Adipose tissue (tissue), 3 donors: Measurements from ENCODE around the gene TAF6L. TPM values are rescaled to one million over a fixed set of nuclear protein-coding genes. Genes with fewer than 3 reads are reported as not detected.
"Not testable (repeated sequence)": the region's sequence is repeated elsewhere in the genome, so short reads cannot be mapped to it uniquely, and the experiment has no call there.

Experiments used
- H3K27ac ChIP-seq: one replicate; pipeline ENCODE4 v1.5.1; 2013; ENCODE audit warnings: low read depth, low read length
- WGBS, 3 donors: extraction: QIAGEN DNeasy Blood & Tissue Kit; methylation state at CpG; one replicate each; pipeline ENCODE4 v1.1.7; 2013; 5-methylcytosine and 5-hydroxymethylcytosine counted together
- polyA plus RNA-seq, 3 donors: library from polyadenylated mRNA; stranded (reverse); fragments of 200-250 nt; gene quantifications; one replicate each; pipeline ENCODE4 v1.2.3, GENCODE V29; 2013
- donor health status: healthy with polysubstance abuse.
- donor health status: Bipolar disorder and iron deficiency.
- donor health status: healthy.

Gene TAF6L, protein sequence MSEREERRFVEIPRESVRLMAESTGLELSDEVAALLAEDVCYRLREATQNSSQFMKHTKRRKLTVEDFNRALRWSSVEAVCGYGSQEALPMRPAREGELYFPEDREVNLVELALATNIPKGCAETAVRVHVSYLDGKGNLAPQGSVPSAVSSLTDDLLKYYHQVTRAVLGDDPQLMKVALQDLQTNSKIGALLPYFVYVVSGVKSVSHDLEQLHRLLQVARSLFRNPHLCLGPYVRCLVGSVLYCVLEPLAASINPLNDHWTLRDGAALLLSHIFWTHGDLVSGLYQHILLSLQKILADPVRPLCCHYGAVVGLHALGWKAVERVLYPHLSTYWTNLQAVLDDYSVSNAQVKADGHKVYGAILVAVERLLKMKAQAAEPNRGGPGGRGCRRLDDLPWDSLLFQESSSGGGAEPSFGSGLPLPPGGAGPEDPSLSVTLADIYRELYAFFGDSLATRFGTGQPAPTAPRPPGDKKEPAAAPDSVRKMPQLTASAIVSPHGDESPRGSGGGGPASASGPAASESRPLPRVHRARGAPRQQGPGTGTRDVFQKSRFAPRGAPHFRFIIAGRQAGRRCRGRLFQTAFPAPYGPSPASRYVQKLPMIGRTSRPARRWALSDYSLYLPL
- 10 to 100 TPM; 13.1 to 18.2 (median 14.7) TPM for polyA plus RNA-seq

DNA sequence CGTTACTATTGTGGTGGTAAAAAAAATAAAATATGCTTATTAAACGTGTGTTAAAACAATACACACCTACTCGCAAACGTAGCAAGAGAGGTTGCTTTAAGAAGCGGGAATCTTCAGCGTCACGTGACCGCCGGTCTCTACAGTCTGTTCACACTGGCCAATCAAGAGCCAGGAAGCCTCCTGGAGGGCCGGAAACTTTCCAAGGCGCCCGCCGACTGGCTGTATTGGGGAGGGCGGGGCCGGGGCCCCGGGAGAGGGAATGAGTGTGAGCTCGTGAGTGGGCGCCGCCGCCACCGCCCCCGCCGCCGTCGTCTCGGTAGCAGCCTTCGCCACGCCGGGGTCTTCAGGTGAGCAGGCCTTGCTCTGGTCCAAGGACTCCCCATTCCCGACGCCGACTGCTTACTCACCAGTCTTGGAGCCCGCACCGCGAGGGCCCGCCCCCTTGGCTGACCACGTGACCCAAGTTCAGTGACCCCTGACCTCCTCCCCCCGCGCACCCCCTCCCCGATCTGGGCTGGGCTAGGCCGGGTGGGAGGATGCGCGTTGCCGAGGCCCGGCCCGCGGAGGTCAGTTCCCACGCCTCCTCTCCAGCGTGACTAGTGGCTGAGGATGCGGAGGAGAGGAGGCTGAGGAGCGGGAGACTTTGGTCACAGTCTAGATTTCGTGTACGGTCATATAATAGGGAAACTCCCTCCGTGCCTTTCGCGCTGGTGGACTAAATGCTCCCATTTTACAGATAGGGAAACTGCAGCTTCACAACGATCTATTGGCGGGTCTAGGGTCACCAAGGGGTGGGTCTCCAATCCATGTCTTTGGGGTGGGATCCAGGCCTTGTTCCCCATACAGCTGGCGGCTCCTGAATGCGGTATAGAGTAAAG lies at the start of gene TAF6L:
Gene TAF6L (plus strand): TSS at position 253 of the 878 bp plus-strand sequence. CDS start 4,388 bp downstream, outside the sequence.
- WGBS, 3 donors = 2 to 3% (median 2%) methylated on average over 55 to 60 of the region's 60 CpGs
- peak within 1 kb of the TSS; percentile 74 for H3K27ac ChIP-seq

DNA sequence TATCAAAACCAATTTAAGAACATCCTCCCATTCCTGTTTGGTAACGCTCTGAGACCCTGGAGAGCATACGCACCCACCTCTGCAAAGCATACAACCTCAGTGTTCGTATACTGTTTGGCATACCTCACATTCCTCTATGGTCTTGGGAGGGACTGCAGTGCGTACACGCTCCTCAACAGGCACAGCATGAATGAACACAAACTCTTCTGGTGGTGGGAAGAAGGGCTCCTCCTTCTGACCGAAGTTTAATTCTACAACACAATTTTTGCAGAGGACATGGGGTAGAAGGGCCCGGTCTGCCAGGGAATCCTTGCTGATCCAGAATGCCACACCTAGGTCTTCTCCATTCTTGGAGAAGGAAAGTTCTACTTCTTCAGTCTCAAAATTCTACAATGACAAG lies 49.2 kb upstream of the TAF6L start:
- 61 to 76% (median 74%) methylated on average over 7 of the region's 7 CpGs for WGBS, 3 donors
- H3K27ac ChIP-seq = no peak overlapping the region

DNA sequence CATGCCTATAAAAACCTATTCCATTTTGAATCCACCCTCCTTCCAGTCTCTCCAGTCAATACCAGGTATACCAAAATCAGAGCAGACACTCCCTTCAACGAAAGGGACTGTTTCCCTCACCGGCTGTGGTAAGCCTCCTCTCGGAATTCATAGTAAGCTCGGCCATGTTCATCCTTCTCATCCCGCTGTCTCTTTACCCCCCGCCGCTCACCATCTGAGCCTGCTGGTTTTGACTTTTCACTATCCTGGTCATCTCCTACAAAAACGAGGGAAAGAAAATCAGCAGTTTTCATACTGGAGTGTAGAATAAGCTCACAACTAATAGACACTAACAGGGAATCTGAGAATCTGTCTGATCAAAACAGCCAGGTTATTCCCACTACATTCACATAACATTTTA lies 47.0 kb upstream of the TAF6L start:
- WGBS, 3 donors = 23 to 60% (median 58%) methylated on average over 8 of the region's 8 CpGs
- H3K27ac ChIP-seq = no peak overlapping the region

DNA sequence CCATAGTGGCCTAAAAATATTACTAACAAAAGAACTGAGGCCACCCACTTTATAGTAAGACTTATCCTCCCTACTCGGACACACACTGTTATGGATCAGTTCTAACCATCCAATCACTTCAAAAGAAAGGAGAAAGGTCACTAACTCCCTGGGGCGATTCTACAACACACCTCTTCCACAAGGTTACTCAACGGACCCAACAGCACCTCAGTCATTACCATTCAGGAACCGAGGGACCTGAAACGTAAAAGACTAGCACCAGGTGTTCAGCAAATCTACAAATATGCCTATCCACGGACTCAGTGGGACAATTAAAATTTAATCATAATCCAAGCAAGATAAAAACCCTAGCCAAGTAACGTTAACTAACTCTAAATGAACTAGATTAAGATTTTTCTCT lies 45.5 kb upstream of the TAF6L start:
- 1 to 4% (median 2%) methylated on average over 7 of the region's 7 CpGs for WGBS, 3 donors
- no peak overlapping the region for H3K27ac ChIP-seq

DNA sequence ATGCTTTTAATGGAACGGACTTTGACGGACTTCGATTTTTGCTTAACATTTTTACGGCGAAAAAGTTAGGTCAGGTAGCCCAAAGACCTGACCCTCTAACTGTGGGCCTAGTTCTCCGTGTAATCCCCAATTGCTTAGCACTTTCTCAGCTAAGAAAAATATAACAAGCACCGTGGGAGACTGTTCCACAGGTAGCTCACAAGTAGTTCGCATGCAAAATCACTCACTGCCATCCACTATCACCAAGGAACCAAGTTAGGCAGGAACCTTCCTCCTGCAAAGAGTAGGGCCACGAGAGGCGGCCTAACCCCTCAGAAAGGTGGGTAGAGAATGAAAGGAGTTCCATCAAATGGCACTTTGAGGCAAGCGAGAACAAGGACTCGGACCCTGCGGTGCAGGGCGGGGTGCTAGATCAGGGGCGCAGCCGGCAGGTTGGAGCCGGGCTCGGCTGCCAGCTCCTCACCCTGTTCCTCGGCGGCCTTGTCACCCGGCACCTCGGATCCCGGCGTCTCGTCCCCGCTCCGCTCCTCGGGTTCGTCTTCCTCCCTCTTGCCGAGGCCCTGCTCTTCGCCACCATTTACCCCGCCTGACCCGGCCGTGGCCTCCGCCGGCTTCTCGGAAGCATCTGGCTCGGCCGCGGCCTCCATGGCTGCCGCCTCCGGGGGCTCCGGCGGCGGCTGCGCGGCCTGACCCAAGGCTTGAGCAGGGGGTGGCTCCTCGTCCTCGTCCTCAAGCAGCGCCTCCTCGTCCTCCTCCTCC lies 44.9 kb upstream of the TAF6L start:
- peak overlapping the region; percentile 86 for H3K27ac ChIP-seq
- WGBS, 3 donors = 0 to 1% (median 0%) methylated on average over 48 to 51 of the region's 51 CpGs

DNA sequence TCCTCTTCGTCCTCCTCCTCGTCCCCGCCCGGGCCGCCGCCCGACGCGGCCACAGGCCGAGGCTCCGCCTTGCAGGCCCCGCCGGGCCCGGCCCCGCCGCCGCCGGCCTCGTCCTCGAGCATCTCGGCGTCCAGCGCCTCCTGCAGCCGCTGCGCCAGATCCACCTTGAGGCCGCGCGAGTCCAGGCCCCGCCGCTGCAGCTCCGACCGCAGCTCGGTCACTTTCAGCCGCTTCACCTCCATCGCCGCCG lies 44.4 kb upstream of the TAF6L start:
- 0% methylated on average over 18 to 37 of the region's 37 CpGs for WGBS, 3 donors
- peak overlapping the region; percentile 86 for H3K27ac ChIP-seq

DNA sequence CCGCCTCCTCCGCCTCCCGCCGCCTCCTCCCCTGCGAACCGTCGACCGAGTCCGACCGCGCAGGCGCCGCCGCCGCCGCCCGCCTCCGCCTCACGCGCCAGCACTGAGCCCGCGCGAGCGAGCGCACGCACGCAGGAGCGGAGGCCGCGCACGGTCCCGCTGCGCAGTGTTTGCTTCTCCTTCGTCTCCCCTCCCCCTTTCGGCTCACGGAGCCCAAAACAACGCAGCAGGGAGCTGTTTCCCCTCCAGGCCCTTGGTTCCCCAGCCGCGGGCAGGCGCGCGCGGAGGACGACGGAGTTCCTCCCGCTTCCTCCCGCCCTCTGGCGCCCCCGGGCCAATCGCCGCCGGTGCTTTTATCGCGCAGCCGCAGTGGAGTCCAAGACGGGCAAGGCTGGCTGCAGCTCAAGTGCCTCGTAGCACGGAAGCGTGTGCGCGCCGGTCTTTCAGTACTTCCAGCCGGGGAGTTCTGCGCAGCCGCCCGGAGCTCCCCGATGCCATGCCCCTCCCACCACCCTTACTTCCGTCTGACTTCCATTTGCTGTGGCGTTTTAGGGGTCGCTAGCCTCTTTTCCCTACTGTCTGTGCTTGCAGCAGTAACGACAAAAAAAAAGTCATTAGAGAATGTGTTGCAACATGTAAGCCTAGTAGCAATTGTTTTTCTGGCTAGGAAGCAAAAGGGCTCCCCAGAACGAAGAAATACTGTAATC lies 43.9 kb upstream of the TAF6L start, which contains the start of gene HNRNPUL2:
Gene HNRNPUL2 (minus strand): TSS at position 293 of the 707 bp plus-strand sequence. CDS start 301 bp downstream, outside the sequence.
- peak within 1 kb of the TSS; percentile 86 for H3K27ac ChIP-seq
- 0 to 1% (median 0%) methylated on average over 58 to 72 of the region's 72 CpGs for WGBS, 3 donors

- WGBS, 3 donors = 0 to 1% (median 0%) methylated on average over 20 of the region's 20 CpGs
- no peak overlapping the region for H3K27ac ChIP-seq
These were observed 43.4 kb upstream of the TAF6L start for GRCh38 chr11:62727872-62728170.

GRCh38 chr11:62728171-62728988 lies 42.8 kb upstream of the TAF6L start, which contains the start of gene TTC9C:
Gene TTC9C (plus strand): TSS chr11:62728486. CDS start chr11:62728849, 363 bp downstream.
- 0% methylated on average over 29 of the region's 29 CpGs for WGBS, 3 donors
- peak within 1 kb of the TSS; percentile 86 for H3K27ac ChIP-seq

DNA sequence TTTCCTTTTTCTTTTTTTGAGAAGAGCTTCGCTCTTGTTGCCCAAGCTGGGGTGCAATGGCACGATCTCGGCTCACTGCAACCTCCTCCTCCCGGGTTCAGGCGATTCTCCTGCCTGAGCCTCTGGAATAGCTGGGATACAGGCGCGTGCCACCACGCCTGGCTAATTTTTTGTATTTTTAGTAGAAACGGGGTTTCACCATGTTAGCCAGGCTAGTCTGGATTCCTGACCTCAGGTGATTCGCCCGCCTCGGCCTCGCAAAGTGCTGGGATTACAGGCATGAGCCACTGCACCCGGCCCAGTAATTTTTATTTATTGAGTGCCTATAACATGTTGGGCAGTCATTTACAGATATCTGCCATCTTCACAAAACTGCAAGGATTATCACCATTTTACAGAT lies 41.1 kb upstream of the TAF6L start:
- 85 to 88% (median 88%) methylated on average over 14 of the region's 14 CpGs for WGBS, 3 donors
- H3K27ac ChIP-seq = not testable (repeated sequence)

GRCh38 chr11:62732830-62733229 lies 38.4 kb upstream of the TAF6L start:
- H3K27ac ChIP-seq = no peak overlapping the region
- WGBS, 3 donors = 80 to 87% (median 82%) methylated on average over 2 of the region's 2 CpGs

DNA sequence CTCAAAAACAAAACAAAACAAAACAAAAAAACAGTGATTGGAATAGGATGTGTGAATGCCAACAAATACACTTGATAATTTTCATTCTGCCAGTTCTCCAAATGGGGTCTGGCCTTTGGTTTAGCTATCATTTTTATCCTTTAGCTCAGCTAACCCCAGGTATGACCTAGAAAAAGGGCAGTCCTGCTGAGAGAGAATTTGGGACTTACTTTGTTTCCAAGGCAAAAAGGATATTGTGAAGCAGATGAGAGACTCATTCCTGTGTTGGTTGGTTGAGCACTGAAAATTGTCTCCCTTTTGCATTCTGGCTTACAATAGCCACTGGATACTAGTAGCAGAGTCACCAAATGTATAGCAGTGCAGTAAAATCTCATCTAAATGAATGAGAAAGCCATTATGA lies 34.0 kb upstream of the TAF6L start:
- no peak overlapping the region for H3K27ac ChIP-seq

DNA sequence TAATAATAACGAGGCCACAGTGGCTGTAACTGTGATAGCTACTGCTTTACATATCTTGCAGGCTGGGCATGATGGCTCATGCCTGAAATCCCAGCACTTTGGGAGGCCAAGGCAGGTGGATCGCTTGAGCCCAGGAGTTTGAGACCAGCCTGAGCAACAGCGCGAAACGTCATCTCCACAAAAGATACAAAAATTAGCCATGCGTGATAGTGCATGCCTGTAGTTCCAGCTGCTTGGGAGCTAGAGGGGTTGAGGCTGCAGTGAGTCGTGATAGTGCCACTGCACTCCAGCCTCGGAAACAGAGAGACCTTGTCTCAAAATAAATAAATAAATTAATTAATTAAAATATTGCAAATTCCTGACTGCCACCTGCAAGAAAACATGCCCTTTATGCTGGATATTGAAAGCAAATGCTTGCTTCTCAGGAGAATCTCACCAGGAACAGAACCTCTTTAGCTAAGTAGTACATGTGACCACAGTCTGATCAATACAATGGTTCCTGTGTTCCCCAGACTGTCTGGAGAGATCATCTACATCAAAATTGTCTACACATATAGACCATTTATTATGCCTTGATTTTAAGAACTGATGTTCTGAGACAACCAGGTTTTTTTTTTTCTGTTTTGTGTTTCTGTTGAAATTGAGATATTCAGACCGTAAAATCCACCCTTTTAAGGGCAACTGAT lies 23.6 kb upstream of the TAF6L start:
- H3K27ac ChIP-seq = no peak overlapping the region
- 66 to 90% (median 87%) methylated on average over 9 of the region's 9 CpGs for WGBS, 3 donors

DNA sequence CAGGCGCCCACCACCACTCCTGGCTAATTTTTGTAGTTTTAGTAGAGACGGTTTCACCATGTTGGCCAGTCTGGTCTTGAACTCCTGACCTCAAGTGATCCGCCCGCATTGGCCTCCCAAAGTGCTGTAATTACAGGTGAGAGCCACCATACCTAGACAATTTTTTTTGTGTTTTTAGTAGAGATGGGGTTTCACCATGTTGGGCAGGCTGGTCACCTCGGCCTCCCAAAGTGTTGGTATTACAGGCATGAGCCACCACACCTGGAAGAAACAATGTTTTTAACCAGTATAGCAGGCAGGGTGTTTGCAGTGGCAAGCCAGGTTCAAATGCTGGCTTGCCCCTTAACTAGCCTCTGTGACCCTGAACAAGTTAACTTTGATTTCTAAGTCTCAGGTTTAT lies 21.3 kb upstream of the TAF6L start:
- 94 to 97% (median 96%) methylated on average over 5 of the region's 5 CpGs for WGBS, 3 donors
- H3K27ac ChIP-seq = not testable (repeated sequence)

DNA sequence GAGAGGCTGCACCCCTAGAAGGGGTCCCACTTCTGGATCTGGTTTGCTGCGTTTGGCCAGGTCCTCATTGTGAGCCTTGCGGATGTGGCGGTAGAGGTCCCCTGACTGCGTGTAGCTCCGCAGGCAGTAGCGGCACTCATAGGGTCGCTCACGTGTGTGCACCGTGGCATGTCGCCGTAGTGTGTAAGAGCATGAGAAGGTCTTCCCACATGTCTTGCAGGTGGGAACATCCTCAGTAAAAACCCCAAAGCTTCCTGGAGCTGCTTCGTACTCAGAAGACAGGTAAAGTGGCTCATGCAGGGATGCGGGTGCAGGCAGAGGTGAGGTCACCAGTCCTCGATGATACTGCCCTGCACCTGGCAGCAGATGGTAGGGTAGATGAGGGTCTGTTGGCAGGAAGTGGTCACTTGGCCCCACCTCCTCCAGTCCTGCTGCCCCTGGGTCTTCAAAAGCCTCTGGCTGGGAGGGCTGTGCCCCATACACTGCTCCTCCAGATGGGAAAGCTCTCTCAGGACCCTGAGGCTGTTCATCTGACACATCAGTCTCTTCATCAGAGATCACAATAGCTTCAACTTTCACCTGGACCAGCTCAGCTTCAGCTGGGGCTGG lies 18.9 kb upstream of the TAF6L start:
- H3K27ac ChIP-seq = no peak overlapping the region

GRCh38 chr11:62752994-62753735 lies 18.0 kb upstream of the TAF6L start:
- no peak overlapping the region for H3K27ac ChIP-seq
- 62 to 75% (median 73%) methylated on average over 15 of the region's 15 CpGs for WGBS, 3 donors

More for the DNA sequence above, 18.9 kb upstream of the TAF6L start:
- 95 to 97% (median 97%) methylated on average over 14 of the region's 14 CpGs for WGBS, 3 donors
